ENCODE results near the gene HDAC4. TPM values are rescaled to one million over a fixed set of nuclear protein-coding genes. Genes with fewer than 3 reads are reported as not detected.

HDAC4 gene
- total RNA-seq, 2 donors from 2014 or later = 8.1 to 20.1 TPM

DNA sequence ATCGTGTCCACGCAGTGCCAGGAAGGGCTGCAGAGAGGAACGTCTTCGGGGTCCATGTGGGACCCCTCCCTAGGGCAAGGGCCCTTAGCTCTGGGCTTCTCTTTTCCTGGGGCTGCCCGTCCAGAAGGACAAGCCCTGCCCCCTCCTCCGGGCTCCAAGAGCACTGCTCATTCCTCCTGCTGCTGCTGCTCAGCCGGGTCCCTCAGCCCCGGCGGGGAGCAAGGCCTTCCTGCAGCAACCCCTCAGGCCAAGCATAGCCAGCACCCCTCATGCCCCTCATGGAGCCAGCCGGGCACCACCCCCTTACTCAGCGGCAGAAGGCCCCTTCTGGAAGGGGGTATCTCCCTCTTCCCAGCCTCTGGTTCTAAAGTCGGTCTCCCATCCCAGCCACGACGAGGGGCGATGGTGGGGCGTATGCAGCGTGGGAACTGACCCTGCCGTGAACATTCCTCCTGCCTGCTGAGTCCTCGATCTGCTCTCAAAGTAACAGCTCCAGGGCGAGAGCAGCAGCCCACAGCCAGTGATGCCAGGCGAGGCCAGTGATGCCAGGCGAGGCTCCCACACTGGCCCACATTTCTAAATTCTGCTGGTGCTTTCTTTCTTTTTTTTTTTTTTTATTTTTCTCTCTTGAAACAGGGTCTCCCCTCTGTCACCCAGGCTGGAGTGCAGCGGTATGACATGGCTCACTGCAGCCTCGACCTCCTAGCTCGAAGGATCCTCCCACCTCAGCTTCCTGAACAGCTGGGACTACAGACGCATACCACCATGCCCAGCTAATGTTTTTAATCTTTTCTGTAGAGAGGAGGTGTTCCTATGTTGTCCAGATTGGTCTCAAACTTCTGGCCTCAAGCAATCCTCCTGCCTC lies 99.7 kb downstream of the HDAC4 start:
- no peaks in the 10 kb centered on the region for H3K9me3 ChIP-seq
- no peak for DNase-seq (ENCODE audit: low spot score)
- peak overlapping the region in 1 of 2 donors; percentile 36 for H3K27ac ChIP-seq
- no peaks in the 10 kb centered on the region for H3K36me3 ChIP-seq
- H3K27me3 ChIP-seq = no peaks in the 10 kb centered on the region
- H3K4me1 ChIP-seq = peaks cover 0 to 56% of the 10 kb centered on the region in 2 donors
- peak overlapping the region in 1 of 2 donors; percentile 12 for H3K4me3 ChIP-seq
- TF ChIP-seq, protein P1, sequence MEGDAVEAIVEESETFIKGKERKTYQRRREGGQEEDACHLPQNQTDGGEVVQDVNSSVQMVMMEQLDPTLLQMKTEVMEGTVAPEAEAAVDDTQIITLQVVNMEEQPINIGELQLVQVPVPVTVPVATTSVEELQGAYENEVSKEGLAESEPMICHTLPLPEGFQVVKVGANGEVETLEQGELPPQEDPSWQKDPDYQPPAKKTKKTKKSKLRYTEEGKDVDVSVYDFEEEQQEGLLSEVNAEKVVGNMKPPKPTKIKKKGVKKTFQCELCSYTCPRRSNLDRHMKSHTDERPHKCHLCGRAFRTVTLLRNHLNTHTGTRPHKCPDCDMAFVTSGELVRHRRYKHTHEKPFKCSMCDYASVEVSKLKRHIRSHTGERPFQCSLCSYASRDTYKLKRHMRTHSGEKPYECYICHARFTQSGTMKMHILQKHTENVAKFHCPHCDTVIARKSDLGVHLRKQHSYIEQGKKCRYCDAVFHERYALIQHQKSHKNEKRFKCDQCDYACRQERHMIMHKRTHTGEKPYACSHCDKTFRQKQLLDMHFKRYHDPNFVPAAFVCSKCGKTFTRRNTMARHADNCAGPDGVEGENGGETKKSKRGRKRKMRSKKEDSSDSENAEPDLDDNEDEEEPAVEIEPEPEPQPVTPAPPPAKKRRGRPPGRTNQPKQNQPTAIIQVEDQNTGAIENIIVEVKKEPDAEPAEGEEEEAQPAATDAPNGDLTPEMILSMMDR (IDR thresholded peaks at IDR 0.05) = no peak

DNA sequence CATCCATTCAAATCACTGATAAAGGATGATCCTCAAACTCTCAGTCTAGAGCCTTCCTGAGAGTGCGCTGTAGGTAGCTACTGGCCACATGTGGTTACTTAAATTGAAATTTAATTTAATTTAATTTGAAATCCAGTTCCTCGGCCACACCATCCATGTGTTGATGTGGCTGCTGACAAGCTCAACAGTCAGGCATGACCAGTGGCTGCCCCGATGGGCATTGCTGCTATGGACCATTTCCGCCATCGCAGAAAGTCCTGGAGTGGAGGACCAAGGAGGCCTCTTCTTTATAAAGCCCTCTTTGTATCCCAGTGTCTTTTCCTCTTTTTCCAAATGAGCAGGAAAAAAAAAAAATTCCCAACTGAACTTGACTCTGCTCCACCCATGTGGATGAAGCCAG lies 100.6 kb downstream of the HDAC4 start:
- Histone ChIP-seq H3K27ac (peak overlapping the region in 1 of 2 donors; percentile 36), H3K4me1 (peaks cover 0 to 58% of the 10 kb centered on the region in 2 donors), H3K9me3 (no peaks in the 10 kb centered on the region), H3K4me3 (no peak overlapping the region), H3K36me3 (no peaks in the 10 kb centered on the region), H3K27me3 (no peaks in the 10 kb centered on the region)
- no peak for DNase-seq (ENCODE audit: low spot score)
- TF ChIP-seq, protein P1 (IDR thresholded peaks at IDR 0.05) = no peak

DNA sequence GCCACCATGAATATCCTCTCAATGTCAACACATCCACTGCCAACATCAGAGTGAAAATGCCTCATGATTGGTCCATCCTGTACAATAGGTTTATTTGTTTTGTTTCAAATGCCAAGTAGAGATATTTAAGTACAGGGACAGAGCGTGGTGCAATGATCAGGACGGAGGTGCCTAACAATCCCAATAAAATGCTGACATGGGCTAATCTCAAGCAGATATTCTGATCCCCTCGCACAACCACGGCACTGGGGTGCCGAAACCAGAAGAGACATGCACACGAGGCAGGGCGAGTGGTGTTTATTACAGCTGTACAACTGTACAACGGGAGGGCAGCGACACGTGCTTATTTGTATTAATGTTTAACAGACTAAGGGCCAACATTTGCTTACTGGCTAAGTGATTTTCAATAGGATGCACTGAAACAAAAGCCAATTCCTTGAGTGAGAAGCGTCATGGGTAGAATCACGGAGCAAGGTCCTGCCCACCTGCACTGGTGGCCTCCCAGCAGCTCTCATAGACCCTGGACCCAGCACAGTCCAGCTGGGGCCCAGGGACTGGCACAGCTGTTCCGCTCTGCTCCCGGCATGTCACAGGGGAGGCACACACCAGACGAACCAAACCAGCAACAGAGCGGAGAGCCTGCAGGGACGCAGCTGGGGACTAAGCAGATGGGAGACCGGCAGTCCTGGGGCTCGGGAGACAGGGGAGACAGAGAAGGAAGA lies 101.4 kb downstream of the HDAC4 start:
- TF ChIP-seq, protein P1 (IDR thresholded peaks at IDR 0.05) = no peak
- no peak overlapping the region for H3K4me3 ChIP-seq
- H3K9me3 ChIP-seq = no peaks in the 10 kb centered on the region
- H3K27me3 ChIP-seq = no peaks in the 10 kb centered on the region
- H3K36me3 ChIP-seq = no peaks in the 10 kb centered on the region
- DNase-seq (ENCODE audit: low spot score) = no peak
- no peak overlapping the region for H3K27ac ChIP-seq
- peaks cover 0 to 55% of the 10 kb centered on the region in 2 donors for H3K4me1 ChIP-seq

DNA sequence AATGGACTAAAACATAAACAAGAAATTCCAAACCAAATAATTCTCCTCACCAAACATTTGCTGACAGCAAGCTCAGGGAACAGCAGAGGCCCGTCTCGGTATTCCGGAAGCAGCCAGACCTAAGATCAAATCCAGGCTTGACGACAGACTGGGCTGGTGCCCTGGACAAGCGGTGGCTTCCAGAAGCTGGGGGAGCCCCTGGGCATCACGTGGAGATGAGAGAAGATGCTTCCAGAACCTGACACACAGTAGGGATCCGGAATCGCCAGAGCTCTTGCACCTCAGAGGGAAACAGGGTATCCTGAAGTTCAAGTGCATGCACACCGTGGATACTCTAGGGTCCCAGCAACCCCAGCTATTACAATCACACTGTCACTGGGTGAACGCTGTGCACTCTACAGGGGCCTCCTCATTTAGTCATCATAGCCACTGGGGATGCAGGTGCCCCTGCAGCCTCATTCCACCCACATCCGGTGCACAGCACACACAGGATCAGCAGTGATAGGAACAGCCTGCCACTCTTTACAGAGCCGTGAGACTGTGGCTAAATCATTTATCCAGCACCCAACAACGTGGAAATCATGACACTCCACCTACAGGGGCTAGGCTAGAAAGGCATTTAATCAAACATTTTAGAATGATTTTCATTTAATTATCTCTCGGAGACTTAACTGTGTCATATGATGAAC lies 102.6 kb downstream of the HDAC4 start:
- Histone ChIP-seq H3K4me3 (no peak overlapping the region), H3K27me3 (no peaks in the 10 kb centered on the region), H3K4me1 (peaks cover 0 to 58% of the 10 kb centered on the region in 2 donors), H3K27ac (no peak overlapping the region), H3K36me3 (no peaks in the 10 kb centered on the region), H3K9me3 (no peaks in the 10 kb centered on the region)
- DNase-seq (ENCODE audit: low spot score) = no peak
- TF ChIP-seq, protein P1 (IDR thresholded peaks at IDR 0.05) = no peak

DNA sequence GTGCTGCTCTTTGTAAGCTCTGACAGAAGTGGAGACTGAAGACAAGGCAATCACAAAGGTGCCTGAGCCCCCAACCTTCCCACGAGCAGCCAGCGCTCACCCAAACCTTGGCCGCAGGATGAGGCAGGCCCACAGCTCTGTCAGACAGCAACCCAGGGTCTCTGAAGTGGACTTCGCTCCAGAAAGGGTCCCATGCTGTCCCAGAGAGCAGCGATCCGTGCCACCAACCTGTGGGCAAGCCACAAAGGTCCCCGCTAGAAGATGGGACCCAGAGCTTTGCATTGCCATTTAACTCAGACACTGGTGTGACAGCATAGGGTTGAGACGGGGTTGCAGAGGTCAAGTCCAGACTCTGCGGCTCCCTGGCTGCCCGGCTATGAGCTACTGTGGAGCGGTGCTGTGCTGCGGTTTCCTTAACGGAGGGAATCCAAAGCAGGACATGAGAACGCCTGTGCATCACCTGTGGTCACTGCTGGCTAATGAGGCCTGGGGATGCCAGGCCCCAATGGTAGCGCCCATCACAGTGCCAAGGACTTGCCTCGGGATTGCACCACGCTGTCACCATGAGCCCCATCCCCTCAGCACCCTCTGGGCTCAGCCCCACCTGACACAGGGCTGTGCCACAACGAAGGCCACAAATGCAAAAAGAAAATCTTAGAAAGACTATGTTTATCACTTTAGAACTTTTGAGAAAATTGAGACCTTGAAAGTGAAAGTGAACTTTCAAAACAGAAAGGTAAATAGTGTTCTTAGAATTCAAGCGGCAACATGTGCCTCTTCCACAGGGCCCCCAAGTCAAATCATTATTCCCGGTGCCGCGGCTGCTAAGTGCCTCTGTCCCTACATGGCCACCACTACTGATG lies 103.4 kb downstream of the HDAC4 start:
- peaks cover 0 to 59% of the 10 kb centered on the region in 2 donors for H3K4me1 ChIP-seq
- TF ChIP-seq, protein P1 (IDR thresholded peaks at IDR 0.05) = no peak
- H3K27ac ChIP-seq = no peak overlapping the region
- H3K9me3 ChIP-seq = no peaks in the 10 kb centered on the region
- DNase-seq (ENCODE audit: low spot score) = no peak
- H3K36me3 ChIP-seq = no peaks in the 10 kb centered on the region
- H3K4me3 ChIP-seq = no peak overlapping the region
- no peaks in the 10 kb centered on the region for H3K27me3 ChIP-seq

All from right atrium auricular region (tissue), 2 donors.